ENCODE results near the gene VASP.
"Not testable (repeated sequence)": the region's sequence is repeated elsewhere in the genome, so short reads cannot be mapped to it uniquely, and the experiment has no call there.

VASP gene

DNA sequence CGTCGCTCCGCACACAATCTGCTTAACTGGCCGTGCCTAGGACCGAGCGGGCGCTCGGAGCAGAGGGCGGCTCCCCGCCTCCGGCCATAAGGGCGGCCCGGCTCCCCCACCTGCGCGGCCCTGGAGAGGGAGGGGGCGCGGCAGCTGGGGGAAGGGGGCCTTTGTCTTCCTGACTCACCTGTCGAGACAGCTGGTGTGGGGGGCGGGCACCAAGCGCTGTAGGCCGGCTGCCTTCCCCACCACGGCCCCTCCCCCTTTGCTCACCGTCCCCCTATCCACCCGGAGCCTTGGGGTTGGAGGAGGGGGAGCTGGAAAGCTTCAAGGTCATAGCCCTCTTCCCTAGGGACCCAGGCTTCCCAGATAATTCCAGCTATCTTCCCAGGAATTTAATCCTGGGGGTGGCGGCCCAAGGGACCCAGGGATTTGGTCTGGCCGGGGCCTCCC, 1.2 kb downstream of the VASP start:
- DNase-seq, result peak; percentile 49 to 58

DNA sequence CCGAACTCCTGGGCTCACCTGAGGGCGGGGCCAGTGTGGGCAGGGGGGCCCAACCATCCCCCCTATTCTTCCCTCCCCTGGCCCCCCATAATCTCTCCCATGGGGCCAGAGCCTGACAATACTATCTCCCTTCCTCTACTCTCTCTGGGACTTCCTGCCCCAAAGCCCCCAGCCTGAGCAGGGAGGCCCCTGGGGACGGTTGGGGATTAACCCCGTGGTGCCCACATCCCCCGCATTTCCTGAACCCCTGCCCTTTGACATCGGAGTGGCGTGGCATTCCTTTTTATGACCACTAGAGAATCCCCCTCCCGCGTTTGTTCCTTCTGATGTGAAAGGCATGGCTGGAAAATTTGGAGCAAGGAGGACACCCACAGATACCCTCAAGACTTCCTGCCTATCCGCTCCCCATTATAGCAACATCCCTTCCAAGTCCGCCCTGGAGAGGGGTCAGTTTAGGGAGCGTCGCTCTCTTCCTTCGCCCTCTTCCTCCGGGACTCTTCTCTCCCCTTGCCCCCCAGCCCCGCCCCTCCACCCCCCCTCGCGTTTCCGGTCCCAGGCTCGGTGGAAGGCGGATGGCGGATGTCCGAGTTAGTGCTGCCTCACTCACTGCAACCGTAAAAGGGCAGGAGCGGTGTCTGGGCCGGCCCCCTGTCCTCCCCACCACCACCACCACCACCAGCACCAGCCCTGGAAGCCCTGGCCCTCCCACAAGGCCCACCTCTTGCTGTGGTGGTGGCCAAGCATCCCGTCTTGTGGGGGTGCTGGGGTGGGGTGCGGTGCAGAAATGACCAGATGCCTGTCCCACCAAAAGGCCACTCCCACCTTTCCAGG, 1.8 kb downstream of the VASP start:
- DNase-seq, result peak; percentile 32 to 39

More for the DNA sequence above, 1.2 kb downstream of the VASP start:
- TF ChIP-seq POLR2A (IDR thresholded peaks at IDR 0.05; ENCODE audit: low read length) (no peak), GATA1 (IDR thresholded peaks at IDR 0.05; ENCODE audit: low read depth, low read length) (no peak)

DNA sequence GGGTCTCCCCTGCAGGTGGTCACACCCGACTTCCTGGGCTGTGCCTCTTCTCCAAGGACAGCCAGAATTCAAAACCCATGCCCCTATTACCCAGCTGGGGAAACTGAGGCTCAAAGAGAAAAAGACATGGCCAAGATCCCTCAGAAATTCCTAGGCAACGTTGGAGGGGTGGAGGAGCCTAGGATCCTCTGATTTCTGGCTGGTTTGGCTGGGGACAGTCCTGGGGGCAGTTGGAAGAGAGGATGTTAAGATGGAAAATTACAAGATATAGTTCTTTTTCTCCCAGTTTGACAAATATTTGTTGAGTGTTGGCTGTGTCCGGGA, 2.4 kb downstream of the VASP start:
- no peak for TF ChIP-seq POLR2A (IDR thresholded peaks at IDR 0.05; ENCODE audit: low read length)
- TF ChIP-seq GATA1 (IDR thresholded peaks at IDR 0.05; ENCODE audit: low read depth, low read length), result no peak
- DNase-seq, result no peak

More for the DNA sequence above, 1.8 kb downstream of the VASP start:
- no peak for TF ChIP-seq POLR2A (IDR thresholded peaks at IDR 0.05; ENCODE audit: low read length)
- no peak for TF ChIP-seq GATA1 (IDR thresholded peaks at IDR 0.05; ENCODE audit: low read depth, low read length)

DNA sequence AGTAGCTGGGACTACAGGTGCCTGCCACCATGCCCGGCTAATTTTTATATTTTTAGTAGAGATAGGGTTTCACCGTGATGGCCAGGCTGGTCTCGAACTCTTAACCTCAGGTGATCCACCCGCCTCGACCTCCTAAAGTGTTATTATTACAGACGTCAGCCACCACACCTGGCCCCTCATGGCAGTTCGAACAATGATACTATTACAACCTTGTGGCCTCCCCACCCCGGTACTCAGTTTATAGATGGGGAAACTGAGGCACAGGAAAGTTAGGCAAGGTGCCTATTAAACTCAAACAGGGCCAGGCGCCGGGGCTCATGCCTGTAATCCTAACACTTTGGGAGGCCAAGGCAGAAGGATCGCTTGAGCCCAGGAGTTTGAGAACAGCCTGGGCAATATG, 3.1 kb downstream of the VASP start:
- not testable (repeated sequence) for DNase-seq

DNA sequence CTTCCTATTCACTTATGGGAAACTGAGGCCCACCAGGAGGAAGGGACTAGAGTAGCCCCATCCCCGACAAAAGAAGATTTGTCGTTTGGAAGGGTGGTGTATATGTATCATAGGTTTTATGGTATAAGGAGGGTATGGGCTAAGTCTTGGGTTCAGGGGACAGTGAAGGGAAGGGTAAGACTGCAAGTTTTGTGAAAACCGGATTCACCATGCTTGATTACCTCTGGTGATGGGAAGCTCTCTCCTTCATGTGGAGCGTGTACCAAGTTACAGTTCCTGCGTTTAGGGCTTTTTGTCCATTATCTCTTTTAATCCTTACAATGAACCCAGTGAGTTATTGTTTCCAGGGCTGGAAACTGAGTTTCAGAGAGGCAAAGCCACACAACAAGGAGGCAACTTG, 3.8 kb downstream of the VASP start:
- no peak for TF ChIP-seq POLR2A (IDR thresholded peaks at IDR 0.05; ENCODE audit: low read length)
- TF ChIP-seq GATA1 (IDR thresholded peaks at IDR 0.05; ENCODE audit: low read depth, low read length), result no peak
- no peak for DNase-seq

DNA sequence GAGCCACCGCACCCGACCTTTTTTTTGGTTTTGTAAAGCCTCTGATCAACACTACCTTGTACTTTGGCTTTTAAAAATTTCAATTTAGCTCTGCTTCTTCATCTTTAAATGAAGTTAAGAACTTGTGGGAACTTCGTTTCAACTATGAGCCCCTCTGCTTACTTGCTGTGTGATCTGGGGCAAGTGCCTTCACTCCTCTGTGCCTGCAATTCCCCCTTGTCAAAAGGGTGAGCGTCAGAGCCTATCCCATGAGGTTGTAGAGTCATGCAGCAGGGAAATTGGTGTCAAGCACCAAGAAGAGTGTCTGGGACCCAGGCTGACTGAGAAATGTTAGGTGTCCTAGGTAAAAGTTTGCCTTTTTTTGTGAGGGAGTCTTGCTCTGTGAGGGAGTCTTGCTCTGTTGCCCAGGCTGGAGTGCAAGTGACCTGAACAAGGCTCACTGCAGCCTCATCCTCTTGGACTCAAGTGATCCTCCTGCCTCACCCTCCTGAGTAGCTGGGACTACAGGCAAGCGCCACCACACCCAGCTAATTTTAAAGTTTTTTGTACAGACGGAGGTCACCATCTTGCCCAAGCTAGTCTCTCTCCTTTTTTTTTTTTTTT, 5.7 kb downstream of the VASP start:
- TF ChIP-seq GATA1 (IDR thresholded peaks at IDR 0.05; ENCODE audit: low read depth, low read length) (no peak), POLR2A (IDR thresholded peaks at IDR 0.05; ENCODE audit: low read length) (no peak)
- DNase-seq, result no peak

DNA sequence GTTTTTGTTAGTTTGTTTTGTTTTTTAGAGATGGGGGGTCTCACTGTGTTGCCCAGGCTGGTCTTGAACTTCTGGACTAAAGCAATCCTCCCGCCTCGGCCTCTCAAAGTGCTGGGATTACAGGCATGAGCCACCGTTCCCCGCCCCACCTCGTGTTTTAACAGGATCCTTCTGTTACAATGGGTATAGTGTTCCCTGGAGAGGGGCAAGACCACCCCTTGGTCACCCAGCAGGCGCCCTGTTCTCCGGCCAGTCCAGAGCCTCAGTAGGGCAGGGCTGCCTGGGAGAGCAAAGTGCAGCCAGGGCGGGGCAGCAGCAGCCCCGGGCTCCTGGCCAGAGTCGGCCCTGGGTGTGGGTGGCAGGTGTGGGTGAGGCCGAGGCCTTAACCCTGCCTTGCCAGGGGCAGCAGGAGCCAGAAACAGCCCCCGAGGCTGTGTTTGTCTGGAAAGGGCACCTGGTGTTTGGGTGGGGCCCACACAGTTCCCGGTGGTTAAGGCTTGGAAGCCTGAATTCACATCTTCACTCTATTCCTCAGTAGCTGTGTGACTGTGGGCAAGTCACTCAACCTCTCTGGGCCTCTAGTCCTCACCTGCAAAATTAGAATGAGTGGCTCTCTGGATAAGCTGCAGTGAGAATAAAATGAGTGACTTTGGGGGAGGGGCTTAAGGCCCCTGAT, 7.2 kb downstream of the VASP start:
- TF ChIP-seq POLR2A (IDR thresholded peaks at IDR 0.05; ENCODE audit: low read length) (no peak), GATA1 (IDR thresholded peaks at IDR 0.05; ENCODE audit: low read depth, low read length) (no peak)
- DNase-seq, result peak in 1 of 2 experiments; percentile 27

DNA sequence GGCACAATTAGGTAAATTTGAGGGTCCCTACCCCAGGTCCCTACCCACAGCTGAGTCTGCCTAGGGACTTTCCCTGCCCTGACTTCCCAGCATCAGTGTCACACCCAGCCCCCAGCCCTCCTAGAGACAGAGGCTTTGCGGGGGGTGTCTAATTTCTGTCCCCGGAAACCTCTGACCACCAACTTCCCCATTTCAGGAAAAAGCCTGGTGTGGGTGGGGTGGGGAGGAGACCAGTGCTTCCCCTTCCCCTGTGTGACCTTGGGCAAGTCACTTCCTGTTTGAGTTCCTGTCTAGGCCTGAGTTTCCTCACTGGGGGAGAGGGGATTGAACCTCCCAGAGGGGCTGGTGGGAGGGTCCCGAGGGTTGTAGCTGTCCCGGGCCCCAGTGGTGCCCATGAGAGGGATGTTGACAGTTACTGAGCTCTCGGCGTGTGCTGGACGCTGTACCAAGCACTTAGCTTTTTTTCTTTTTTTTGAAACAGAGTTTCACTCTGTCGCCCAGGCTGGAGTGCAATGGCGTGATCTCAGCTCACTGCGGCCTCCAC, 7.9 kb downstream of the VASP start:
- DNase-seq, result no peak
- TF ChIP-seq POLR2A (IDR thresholded peaks at IDR 0.05; ENCODE audit: low read length) (no peak), GATA1 (IDR thresholded peaks at IDR 0.05; ENCODE audit: low read depth, low read length) (no peak)

DNA sequence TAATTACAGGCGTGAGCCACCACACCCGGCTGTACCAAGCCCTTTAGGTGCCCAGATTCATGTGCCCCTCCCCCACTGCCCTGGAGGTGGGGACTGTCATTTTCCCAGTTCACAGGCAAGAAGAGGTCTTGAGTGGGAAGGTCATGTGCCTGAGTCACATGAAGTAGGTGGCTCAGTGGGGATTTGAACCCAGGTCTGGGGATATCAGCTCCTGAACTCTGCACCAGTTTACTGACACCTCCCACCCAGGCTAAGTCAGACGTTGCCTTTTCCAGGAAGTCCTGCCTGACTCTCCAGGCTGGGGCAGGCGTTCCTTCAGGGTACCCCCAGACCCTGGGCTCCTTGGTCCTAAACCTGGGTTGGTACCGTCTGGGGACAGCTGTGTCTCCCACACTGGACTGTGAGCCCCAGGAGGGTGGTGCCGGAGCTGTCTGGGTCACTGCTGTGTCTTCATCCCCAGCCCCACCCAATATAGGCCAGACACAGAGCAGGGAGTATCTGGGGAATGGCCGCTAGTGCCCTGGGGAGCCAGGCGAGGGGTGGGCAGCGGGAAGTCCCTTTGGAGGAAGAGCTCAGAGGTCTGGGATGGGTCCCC, 8.6 kb downstream of the VASP start:
- no peak for TF ChIP-seq POLR2A (IDR thresholded peaks at IDR 0.05; ENCODE audit: low read length)
- TF ChIP-seq GATA1 (IDR thresholded peaks at IDR 0.05; ENCODE audit: low read depth, low read length), result no peak
- no peak for DNase-seq

DNA sequence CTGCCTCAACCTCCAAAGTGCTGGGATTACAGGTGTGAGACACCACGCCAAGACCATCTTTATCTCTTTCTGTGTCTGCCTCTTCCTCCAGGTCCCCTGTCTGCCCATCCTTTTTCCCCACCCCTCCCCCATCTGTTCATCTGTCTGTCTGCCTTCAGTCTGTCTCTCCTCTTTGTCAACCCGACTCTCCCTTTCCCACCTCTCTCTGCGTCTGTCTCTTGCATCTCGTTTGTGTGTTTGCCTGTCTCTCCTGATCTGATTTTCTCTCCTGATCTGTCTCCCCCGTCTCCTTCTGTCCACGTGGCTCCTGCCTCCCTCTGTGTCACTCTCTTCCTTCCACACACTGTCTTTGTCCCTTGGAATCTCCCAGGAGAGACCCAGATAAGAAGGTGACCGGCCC, 10.0 kb downstream of the VASP start:
- no peak for TF ChIP-seq GATA1 (IDR thresholded peaks at IDR 0.05; ENCODE audit: low read depth, low read length)
- TF ChIP-seq POLR2A (IDR thresholded peaks at IDR 0.05; ENCODE audit: low read length), result no peak

DNA sequence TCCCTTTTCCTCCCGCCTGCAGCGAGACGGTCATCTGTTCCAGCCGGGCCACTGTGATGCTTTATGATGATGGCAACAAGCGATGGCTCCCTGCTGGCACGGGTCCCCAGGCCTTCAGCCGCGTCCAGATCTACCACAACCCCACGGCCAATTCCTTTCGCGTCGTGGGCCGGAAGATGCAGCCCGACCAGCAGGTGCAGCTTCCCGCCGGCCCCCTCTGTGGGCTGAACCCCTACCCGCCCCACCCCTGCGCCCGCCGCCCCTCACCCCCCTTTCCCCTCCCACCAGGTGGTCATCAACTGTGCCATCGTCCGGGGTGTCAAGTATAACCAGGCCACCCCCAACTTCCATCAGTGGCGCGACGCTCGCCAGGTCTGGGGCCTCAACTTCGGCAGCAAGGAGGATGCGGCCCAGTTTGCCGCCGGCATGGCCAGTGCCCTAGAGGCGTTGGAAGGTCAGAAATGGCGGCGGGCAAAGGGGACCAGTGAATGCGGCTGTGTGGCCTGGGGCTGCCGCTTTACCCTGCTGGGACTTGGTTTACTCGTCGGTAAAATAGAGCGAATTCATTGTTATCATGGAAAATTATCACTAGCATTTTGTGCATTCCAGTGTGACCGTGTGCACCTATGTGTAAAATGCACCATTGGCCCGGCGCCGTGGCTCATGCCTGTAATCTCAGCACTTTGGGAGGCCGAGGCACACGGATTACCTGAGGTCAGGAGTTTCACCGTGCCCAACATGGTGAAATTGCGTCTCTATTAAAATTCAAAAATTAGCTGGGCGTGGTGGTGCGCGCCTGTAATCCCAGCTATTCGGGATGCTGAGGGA, 10.6 kb downstream of the VASP start:
- no peak for TF ChIP-seq GATA1 (IDR thresholded peaks at IDR 0.05; ENCODE audit: low read depth, low read length)
- TF ChIP-seq POLR2A (IDR thresholded peaks at IDR 0.05; ENCODE audit: low read length), result no peak
- DNase-seq, result no peak

More for the DNA sequence above, 10.0 kb downstream of the VASP start:
- DNase-seq, result no peak

DNA sequence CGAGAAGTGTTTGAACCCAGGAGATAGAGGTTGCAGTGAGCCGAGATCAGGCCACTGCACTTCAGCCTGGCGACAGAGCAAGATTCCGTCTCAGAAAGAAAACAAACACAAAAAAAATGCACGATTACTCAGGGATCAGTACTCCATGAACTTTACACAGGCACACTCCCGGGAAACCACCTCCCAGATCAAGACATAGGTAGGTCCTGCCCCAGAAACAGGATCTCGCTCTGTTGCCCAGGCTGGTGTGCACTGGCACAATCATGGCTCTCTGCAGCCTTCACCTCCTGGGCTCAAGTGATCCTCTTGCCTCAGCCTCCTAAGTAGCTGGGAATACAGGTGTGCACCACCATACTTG, 11.2 kb downstream of the VASP start:
- no peak for TF ChIP-seq POLR2A (IDR thresholded peaks at IDR 0.05; ENCODE audit: low read length)
- TF ChIP-seq GATA1 (IDR thresholded peaks at IDR 0.05; ENCODE audit: low read depth, low read length), result no peak
- DNase-seq, result no peak
